GM21737 (cell line): ENCODE data around the gene ALS2CL.

Experiments
- ATAC-seq: cut with Tn5 transposase; IDR thresholded peaks from one replicate; pipeline ENCODE4 v1.9.1; 2021; ENCODE audit warnings: mild to moderate bottlenecking, moderate library complexity; ENCODE audit not compliant: unreplicated experiment

The ALS2CL gene

GRCh38 chr3:46680298-46680826 is 13.1 kb downstream of the ALS2CL start:
- no peak for ATAC-seq

- ATAC-seq = no peak
These were observed 13.8 kb downstream of the ALS2CL start for GRCh38 chr3:46679681-46680080.

- no peak for ATAC-seq
These were observed 15.2 kb downstream of the ALS2CL start for GRCh38 chr3:46678280-46678679.

- no peak for ATAC-seq
These were observed 16.1 kb downstream of the ALS2CL start for GRCh38 chr3:46677411-46677726.

GRCh38 chr3:46676601-46677410 is 16.7 kb downstream of the ALS2CL start:
- ATAC-seq = no peak

GRCh38 chr3:46675843-46676567 is 17.5 kb downstream of the ALS2CL start:
- ATAC-seq = no peak

GRCh38 chr3:46675426-46675825 is 18.1 kb downstream of the ALS2CL start:
- ATAC-seq = no peak

- ATAC-seq = no peak
These were observed 19.2 kb downstream of the ALS2CL start for GRCh38 chr3:46674031-46674845.

GRCh38 chr3:46673151-46674030 is 20.1 kb downstream of the ALS2CL start:
- ATAC-seq = no peak

GRCh38 chr3:46672349-46672695 is 21.2 kb downstream of the ALS2CL start:
- ATAC-seq = no peak

- no peak for ATAC-seq
These were observed 21.7 kb downstream of the ALS2CL start for GRCh38 chr3:46671541-46672348.

- no peak for ATAC-seq
These were observed 22.5 kb downstream of the ALS2CL start for GRCh38 chr3:46670891-46671427.

GRCh38 chr3:46670000-46670890 is 23.2 kb downstream of the ALS2CL start:
- ATAC-seq = no peak

- no peak for ATAC-seq
These were observed 24.1 kb downstream of the ALS2CL start for GRCh38 chr3:46669191-46669999.

GRCh38 chr3:46668591-46668990 is 24.9 kb downstream of the ALS2CL start:
- ATAC-seq = no peak

- ATAC-seq = no peak
These were observed 25.4 kb downstream of the ALS2CL start for GRCh38 chr3:46668116-46668515.

- no peak for ATAC-seq
These were observed 25.8 kb downstream of the ALS2CL start for GRCh38 chr3:46667657-46668056.
